Choroid plexus epithelial cell (primary cell): ENCODE data around the gene IL1R2.
A peak's percentile ranks its signal among the peaks of the same experiment; 100 is the strongest.

Source experiments
- DNase-seq: peaks from one replicate; pipeline ENCODE4 v3.0.0-alpha.2; 2010; ENCODE audit warnings: low read depth
- H3K4me3 ChIP-seq: 2 replicates; pipeline ENCODE4 v1.5.1; 2011; ENCODE audit warnings: low read depth, mild to moderate bottlenecking, control low read depth, low read length, moderate library complexity
- TF ChIP-seq, protein P1 (sequence below): conservative IDR thresholded peaks from 2 replicates; pipeline ENCODE4 v1.5.1; 2011; ENCODE audit warnings: low read depth, mild to moderate bottlenecking, control low read depth, inconsistent platforms, low read length, moderate library complexity

The IL1R2 gene

GRCh38 chr2:102029952-102030351 lies 38.2 kb downstream of the IL1R2 start:
- H3K4me3 ChIP-seq, result no peak overlapping the region
- no peak for DNase-seq
- TF ChIP-seq, protein P1, sequence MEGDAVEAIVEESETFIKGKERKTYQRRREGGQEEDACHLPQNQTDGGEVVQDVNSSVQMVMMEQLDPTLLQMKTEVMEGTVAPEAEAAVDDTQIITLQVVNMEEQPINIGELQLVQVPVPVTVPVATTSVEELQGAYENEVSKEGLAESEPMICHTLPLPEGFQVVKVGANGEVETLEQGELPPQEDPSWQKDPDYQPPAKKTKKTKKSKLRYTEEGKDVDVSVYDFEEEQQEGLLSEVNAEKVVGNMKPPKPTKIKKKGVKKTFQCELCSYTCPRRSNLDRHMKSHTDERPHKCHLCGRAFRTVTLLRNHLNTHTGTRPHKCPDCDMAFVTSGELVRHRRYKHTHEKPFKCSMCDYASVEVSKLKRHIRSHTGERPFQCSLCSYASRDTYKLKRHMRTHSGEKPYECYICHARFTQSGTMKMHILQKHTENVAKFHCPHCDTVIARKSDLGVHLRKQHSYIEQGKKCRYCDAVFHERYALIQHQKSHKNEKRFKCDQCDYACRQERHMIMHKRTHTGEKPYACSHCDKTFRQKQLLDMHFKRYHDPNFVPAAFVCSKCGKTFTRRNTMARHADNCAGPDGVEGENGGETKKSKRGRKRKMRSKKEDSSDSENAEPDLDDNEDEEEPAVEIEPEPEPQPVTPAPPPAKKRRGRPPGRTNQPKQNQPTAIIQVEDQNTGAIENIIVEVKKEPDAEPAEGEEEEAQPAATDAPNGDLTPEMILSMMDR, result no peak

DNA sequence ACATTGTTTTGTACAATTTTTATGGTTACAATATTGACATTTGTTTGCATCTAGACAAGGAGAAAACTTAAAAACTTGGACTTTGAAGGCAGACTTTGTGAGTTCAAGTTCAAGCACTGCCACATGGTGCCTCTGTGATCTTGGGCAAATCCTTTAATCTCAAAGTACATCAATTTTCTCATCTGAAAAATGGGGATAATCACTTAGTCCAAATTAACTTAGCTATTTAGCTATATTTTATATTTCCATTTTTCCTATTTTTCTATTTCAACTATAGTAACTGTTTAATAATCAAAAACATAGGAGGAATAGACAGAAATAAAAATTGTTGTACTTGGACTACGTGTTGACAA lies 38.7 kb downstream of the IL1R2 start:
- TF ChIP-seq, protein P1, result no peak
- no peak for DNase-seq
- no peak overlapping the region for H3K4me3 ChIP-seq

- H3K4me3 ChIP-seq, result no peak overlapping the region
- no peak for DNase-seq
- TF ChIP-seq, protein P1, result no peak
Measured at GRCh38 chr2:102030855-102031527, 39.2 kb downstream of the IL1R2 start.

GRCh38 chr2:102032368-102033030 lies 40.7 kb downstream of the IL1R2 start:
- TF ChIP-seq, protein P1, result no peak
- no peak for DNase-seq
- no peak overlapping the region for H3K4me3 ChIP-seq

DNA sequence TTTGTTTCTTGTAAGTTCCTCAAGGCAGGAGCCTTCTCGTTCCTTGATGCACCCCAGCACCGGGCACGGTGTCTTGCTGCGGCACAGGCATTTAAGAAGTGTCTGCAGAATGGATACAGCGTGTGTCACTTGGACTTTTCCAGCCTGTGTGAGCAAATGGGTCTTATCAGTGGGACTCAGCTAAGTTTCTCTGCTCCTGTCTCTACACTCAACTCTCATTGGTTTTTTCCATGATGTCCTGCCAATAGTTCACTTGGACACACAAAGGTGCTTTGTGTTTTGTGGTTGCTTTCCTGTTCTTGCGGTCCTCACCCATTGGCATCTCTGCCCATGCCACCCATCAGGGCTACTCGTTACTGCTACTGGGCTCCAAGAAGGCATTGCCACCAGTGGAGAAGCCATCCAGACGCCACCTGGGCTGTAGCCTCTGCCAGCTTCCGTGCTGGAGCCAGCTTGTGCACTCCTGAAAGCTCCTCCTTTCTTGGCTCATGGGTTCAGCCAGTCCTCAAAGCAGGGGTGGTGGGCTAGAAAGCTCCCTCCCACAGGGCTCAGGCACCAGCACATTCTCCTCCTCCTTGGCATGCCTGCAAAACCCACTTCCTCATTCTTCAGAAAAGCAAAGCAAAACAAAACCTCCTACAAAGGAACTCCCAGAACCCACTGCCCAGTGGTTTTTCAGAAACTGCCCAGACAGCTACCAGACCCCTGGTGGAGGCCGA lies 41.4 kb downstream of the IL1R2 start:
- no peak overlapping the region for H3K4me3 ChIP-seq
- DNase-seq, result peak; percentile 97

DNA sequence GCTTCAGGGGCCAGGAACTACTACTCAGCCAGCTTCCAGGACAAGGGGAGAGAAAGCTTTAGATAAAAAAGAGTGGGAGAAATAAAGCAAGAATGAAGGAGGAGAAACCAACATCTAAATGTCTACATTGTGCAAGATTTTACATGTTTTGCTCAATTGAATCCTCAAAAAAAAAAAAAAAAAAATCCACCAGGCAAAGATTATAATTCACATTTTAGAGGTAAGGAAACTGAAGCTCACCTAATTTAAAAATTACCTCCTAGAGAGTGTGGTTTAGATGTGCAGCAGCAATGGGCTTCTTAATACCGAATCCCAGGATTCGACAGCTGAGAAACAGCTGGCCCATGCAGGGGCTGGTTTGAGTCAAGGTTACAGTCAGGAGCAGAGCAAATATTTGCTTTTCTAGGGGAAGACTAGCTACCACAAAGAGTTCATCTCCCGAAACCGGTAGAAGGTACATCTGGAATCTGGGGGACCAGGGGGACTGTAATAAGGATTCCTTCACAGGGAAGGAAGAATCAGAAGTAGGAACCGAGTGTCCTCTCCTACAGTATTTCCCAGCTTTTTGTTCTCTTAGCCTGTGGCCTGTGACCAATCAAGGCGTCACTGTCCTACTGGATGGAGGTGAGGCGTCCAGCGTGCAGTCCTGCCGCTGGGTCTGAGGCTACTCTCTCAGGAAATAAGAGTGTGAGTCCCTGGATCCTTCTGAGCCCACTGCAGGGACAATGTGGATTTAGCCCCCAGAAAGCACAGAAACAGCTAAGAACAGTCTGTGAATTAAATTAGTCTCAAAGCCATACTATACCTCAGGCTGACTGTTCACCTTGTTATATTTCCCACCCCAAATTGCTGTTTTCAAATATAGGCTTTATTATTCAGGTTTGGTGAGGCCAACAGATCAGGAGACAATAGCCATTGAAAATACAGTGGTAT lies 42.3 kb downstream of the IL1R2 start:
- TF ChIP-seq, protein P1, result no peak
- DNase-seq, result peak; percentile 48
- no peak overlapping the region for H3K4me3 ChIP-seq

More for the DNA sequence above, 41.4 kb downstream of the IL1R2 start:
- TF ChIP-seq, protein P1, result peak; percentile 63
